ENCODE measurements around the gene NIT1. TPM values are rescaled to one million over a fixed set of nuclear protein-coding genes. Genes with fewer than 3 reads are reported as not detected.

NIT1 gene
- total and polyA plus RNA-seq, 2 of the 8 experiments (the other 6 are each of a cell fraction or from before 2014, with no cell fraction given) = 33.0 to 40.4 TPM

DNA sequence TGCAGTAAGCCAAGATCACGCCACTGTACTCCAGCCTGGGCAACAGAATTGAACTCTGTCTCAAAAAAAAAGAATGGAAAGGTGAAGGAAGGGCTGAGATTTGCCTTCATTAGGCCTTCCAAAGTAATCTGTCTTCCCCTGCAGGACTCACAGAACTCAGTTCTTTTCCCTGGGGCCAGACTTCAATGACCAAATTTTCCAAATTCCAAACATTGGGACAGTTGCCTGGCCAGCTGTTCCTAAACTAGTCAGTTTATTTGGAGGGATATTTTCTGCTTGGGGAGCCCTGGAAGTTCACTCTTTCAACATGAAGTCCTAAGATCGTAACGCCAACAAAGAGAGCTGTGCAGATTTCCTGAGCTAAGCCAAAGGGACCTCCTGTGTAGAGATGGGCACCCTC, 20.0 kb downstream of the NIT1 start:
- CTCF ChIA-PET (ENCODE audit: partially characterized antibody) = interaction anchor here (0.6 to 7.3 kb wide), 19 partner anchors 9 to 519 kb away, joined by 3 to 58 read pairs (median 4); partner anchors contain the start of genes ARHGAP30, ITLN2, KLHDC9 and PPOX
- H3K27ac ChIP-seq (ENCODE audit: low read depth, low read length) = no peak overlapping the region
- TF ChIP-seq EP300 (IDR thresholded peaks at IDR 0.05; ENCODE audit: borderline replicate concordance in 1 of 2, low read depth in 2 of 2, low read length in 2 of 2) (no peak), CREB1 (IDR thresholded peaks at IDR 0.05) (no peak), SIX5 (IDR thresholded peaks at IDR 0.05; ENCODE audit: low read depth, low read length) (no peak), CBX5 (IDR thresholded peaks at IDR 0.05; ENCODE audit: low read depth, low read length) (no peak), TCF12 (IDR thresholded peaks at IDR 0.05; ENCODE audit: low read depth, low read length) (no peak), POU5F1 (IDR thresholded peaks at IDR 0.05; ENCODE audit: low read depth, low read length) (no peak), SP1 (IDR thresholded peaks at IDR 0.05; ENCODE audit: low read depth, low read length) (no peak), RFX5 (IDR thresholded peaks at IDR 0.05; ENCODE audit: borderline replicate concordance, low read depth, low read length) (no peak), POLR2AphosphoS5 (IDR thresholded peaks at IDR 0.05; ENCODE audit: low read depth, low read length) (no peak), JUN (IDR thresholded peaks at IDR 0.05; ENCODE audit: low read depth, low read length) (no peak)

More for the DNA sequence above, 20.0 kb downstream of the NIT1 start:
- Histone ChIP-seq H3K4me1 (replicated peaks in 1 of 4; ENCODE audit: control insufficient read depth in 3 of 4, insufficient read depth in 4 of 4, low read length in 3 of 4) (no peaks in the 10 kb centered on the region), H4K5ac (ENCODE audit: insufficient read length, low read depth, low read length) (no peak overlapping the region), H3K27me3 (replicated peaks in 1 of 4; ENCODE audit: control insufficient read depth in 3 of 4, extremely low read depth in 1 of 4, insufficient read depth in 3 of 4, low read length in 3 of 4) (no peaks in the 10 kb centered on the region), H3K79me1 (ENCODE audit: low read depth, low read length) (peaks cover 6% of the 10 kb centered on the region; the same call in 1 of the 2 replicates), H4K20me1 (replicated peaks in 1 of 2; ENCODE audit: control insufficient read depth in 1 of 2, insufficient read depth in 2 of 2, low read length in 2 of 2) (peaks cover 0 to 1% of the 10 kb centered on the region in 2 experiments), H2BK12ac (ENCODE audit: low read depth, low read length) (no peak overlapping the region), H3K4ac (replicated peaks; ENCODE audit: insufficient read length, low read depth, low read length) (no peak overlapping the region), H3K14ac (ENCODE audit: insufficient read length) (no peak overlapping the region), H2BK20ac (ENCODE audit: low read length) (no peak overlapping the region), H3K23ac (ENCODE audit: insufficient read length) (no peak overlapping the region), H2BK5ac (ENCODE audit: low read depth, low read length) (no peak overlapping the region), H2BK15ac (ENCODE audit: low read length) (no peak overlapping the region), H3K36me3 (ENCODE audit: control insufficient read depth in 2 of 4, insufficient read depth in 4 of 4, low read length in 3 of 4) (no peaks in the 10 kb centered on the region; a peak in 1 of 8 replicates), H3K23me2 (ENCODE audit: low read depth, low read length) (peaks cover 4% of the 10 kb centered on the region), H4K8ac (ENCODE audit: extremely low read depth, insufficient read depth, low read length) (no peak overlapping the region), H2AFZ (ENCODE audit: low read length) (no peak overlapping the region), H3K56ac (replicated peaks; ENCODE audit: insufficient read length, low read depth, low read length) (no peak overlapping the region), H3K4me3 (ENCODE audit: extremely low read depth in 1 of 4, insufficient read depth in 2 of 4, low read depth in 3 of 4, low read length in 4 of 4) (no peak overlapping the region), H3K9ac (replicated peaks in 1 of 4; ENCODE audit: extremely low read depth in 1 of 4, low read depth in 3 of 4, low read length in 3 of 4) (no peak overlapping the region), H4K91ac (replicated peaks; ENCODE audit: insufficient read length, low read length) (no peak overlapping the region), H3K79me2 (ENCODE audit: control insufficient read depth in 1 of 2, insufficient read depth in 2 of 2, low read length in 2 of 2) (peaks cover 0 to 10% of the 10 kb centered on the region in 2 experiments; a peak in 2 of 4 replicates), H3K9me3 (ENCODE audit: insufficient read depth in 2 of 2, low read depth in 1 of 2, low read length in 1 of 2) (no peaks in the 10 kb centered on the region), H3K18ac (ENCODE audit: extremely low read depth, low read length) (no peak overlapping the region), H3K4me2 (ENCODE audit: insufficient read depth in 1 of 2, low read depth in 2 of 2, low read length in 2 of 2) (no peak overlapping the region), H2BK120ac (replicated peaks; ENCODE audit: low read depth, low read length) (no peak overlapping the region), H2AK5ac (ENCODE audit: low read depth, low read length) (no peak overlapping the region)
- 89% methylated on average over 3 of the region's 3 CpGs; no CpG with 5 or more reads in 1 of the 2 experiments for WGBS, 2 experiments (ENCODE audit: extremely low coverage in 1 of 2, insufficient coverage in 1 of 2, insufficient read length in 1 of 2, insufficient replicate concordance in 2 of 2, low coverage in 1 of 2, low lambda C conversion rate in 2 of 2, missing lambda C conversion rate in 1 of 2)
- DNase-seq (ENCODE audit: low read depth in 1 of 2, low spot score in 2 of 2) (no peak), FAIRE-seq (no peak)
- POLR2A ChIA-PET (ENCODE audit: partially characterized antibody) = interaction anchor here (0.7 to 9.6 kb wide), 5 partner anchors 10 to 63 kb away, joined by 3 to 130 read pairs (median 4); partner anchors contain the start of genes UFC1 and USP21

All from H1 (cell line).